B cell (primary cell): ENCODE measurements around the gene ZNF830. TPM values are rescaled to one million over a fixed set of nuclear protein-coding genes. Genes with fewer than 3 reads are reported as not detected.

ENCODE experiments used
- ATAC-seq: fragments of 200-7000 bp; cut with Tn5 transposase; one replicate; pipeline ENCODE4 v1.10.0; 2021; ENCODE audit warnings: low read depth, mild to moderate bottlenecking, moderate number of reproducible peaks, moderate library complexity
- CTCF ChIA-PET: fragments of 350-600 bp; sonication (Branson Sonifier 250); formaldehyde crosslinking; loops from one replicate; lab custom pipeline; 2021; ENCODE audit warnings: antibody characterized with exemption, inconsistent platforms; lab: Charles Lee
- POLR2A ChIA-PET: fragments of 350-600 bp; sonication (Branson Sonifier 250); formaldehyde crosslinking; loops from one replicate; lab custom pipeline; 2021; ENCODE audit warnings: antibody characterized with exemption; lab: Charles Lee
- DNase-seq: peaks from one replicate; pipeline ENCODE4 v3.0.0; 2013
- H2AFZ ChIP-seq: 2 replicates; pipeline ENCODE4 v1.6.1; 2012; ENCODE audit warnings: mild to moderate bottlenecking, low read depth, low read length; ENCODE audit not compliant: insufficient read depth, poor library complexity, severe bottlenecking
- H3K27ac ChIP-seq, 2 donors: 1 replicate in 1 of 2; 2 replicates in 1 of 2; pipeline ENCODE4 v1.5.1; 2012 to 2013; ENCODE audit warnings: low read length in 2 of 2, mild to moderate bottlenecking in 2 of 2, moderate library complexity in 1 of 2
- H3K27me3 ChIP-seq, 4 experiments: fragments of 200-600 bp in 1 of 4; sonication (generic) in 1 of 4; replicated peaks in 1 of 4; 1 replicate in 2 of 4; 2 replicates in 2 of 4; pipeline versions ENCODE4 v1.6.1 to v1.7.0; 2013 to 2016; ENCODE audit warnings: low read length in 3 of 4, mild to moderate bottlenecking in 2 of 4, mixed read lengths in 1 of 4, moderate library complexity in 1 of 4; ENCODE audit not compliant: insufficient read depth in 4 of 4, control insufficient read depth in 3 of 4; ENCODE audit errors: control extremely low read depth in 1 of 4
- H3K36me3 ChIP-seq, 2 experiments: replicated peaks in 1 of 2; 1 replicate in 1 of 2; 2 replicates in 1 of 2; pipeline versions ENCODE4 v1.6.1 to v1.7.1; 2013; ENCODE audit warnings: low read length in 1 of 2; ENCODE audit not compliant: insufficient read depth in 2 of 2, control insufficient read depth in 1 of 2; ENCODE audit errors: control extremely low read depth in 1 of 2, extremely low read depth in 1 of 2
- H3K4me1 ChIP-seq, 2 donors: fragments of 200-600 bp in 1 of 2; sonication (generic) in 1 of 2; 1 replicate in 1 of 2; 2 replicates in 1 of 2; pipeline versions ENCODE4 v1.5.1 to v1.6.1; 2013 to 2017; ENCODE audit warnings: low read length in 2 of 2; ENCODE audit not compliant: control insufficient read depth in 2 of 2, insufficient read depth in 2 of 2
- H3K4me2 ChIP-seq: replicated peaks from 2 replicates; pipeline ENCODE3; 2012; ENCODE audit warnings: mild to moderate bottlenecking, low read depth, low read length; ENCODE audit not compliant: poor library complexity, severe bottlenecking
- H3K4me3 ChIP-seq, 5 experiments: fragments of 200-600 bp in 1 of 5; sonication (generic) in 1 of 5; 1 replicate in 3 of 5; 2 replicates in 2 of 5; pipeline versions ENCODE4 v1.5.1 to v1.7.0; 2011 to 2016; ENCODE audit warnings: low read length in 4 of 5, mild to moderate bottlenecking in 4 of 5, low read depth in 2 of 5, control low read depth in 1 of 5, moderate library complexity in 1 of 5; ENCODE audit not compliant: insufficient read depth in 1 of 5; ENCODE audit errors: control extremely low read depth in 1 of 5, extremely low read depth in 1 of 5
- H3K79me2 ChIP-seq: fragments of 200-600 bp; sonication (generic); one replicate; pipeline ENCODE4 v1.6.0; 2016; ENCODE audit warnings: low read length; ENCODE audit not compliant: control insufficient read depth, insufficient read depth
- H3K9ac ChIP-seq: fragments of 200-600 bp; sonication (generic); 2 replicates; pipeline ENCODE4 v1.6.1; 2017; ENCODE audit warnings: mild to moderate bottlenecking, low read length, moderate library complexity
- H3K9me3 ChIP-seq, 3 donors: one replicate each; pipeline versions ENCODE4 v1.6.1 to v1.7.1; 2013; ENCODE audit warnings: low read length in 2 of 3; ENCODE audit not compliant: control insufficient read depth in 2 of 3, insufficient read depth in 1 of 3; ENCODE audit errors: control extremely low read depth in 1 of 3
- H4K20me1 ChIP-seq: 2 replicates; pipeline ENCODE4 v1.6.0; 2012; ENCODE audit warnings: mild to moderate bottlenecking, low read length; ENCODE audit not compliant: insufficient read depth, control insufficient read depth, poor library complexity, severe bottlenecking
- H3K27ac Mint-ChIP-seq: one replicate; pipeline ENCODE4 v1.8.0; 2021; ENCODE audit warnings: mixed read lengths
- H3K27me3 Mint-ChIP-seq: one replicate; pipeline ENCODE4 v1.8.0; 2021; ENCODE audit warnings: mixed read lengths
- H3K4me1 Mint-ChIP-seq: one replicate; pipeline ENCODE4 v1.8.0; 2021; ENCODE audit warnings: mixed read lengths
- H3K4me3 Mint-ChIP-seq: one replicate; pipeline ENCODE4 v1.8.0; 2021; ENCODE audit warnings: mixed read lengths
- H3K9me3 Mint-ChIP-seq: one replicate; pipeline ENCODE4 v1.8.0; 2022; ENCODE audit warnings: mixed read lengths; ENCODE audit not compliant: insufficient read depth
- CTCF ChIP-seq: fragments of 200-600 bp; IDR thresholded peaks from one replicate; pipeline ENCODE4 v1.8.0; 2022; ENCODE audit warnings: antibody characterized with exemption, mild to moderate bottlenecking
- EZH2 ChIP-seq: IDR thresholded peaks from 2 replicates; pipeline ENCODE4 v1.6.1; 2012; ENCODE audit warnings: borderline replicate concordance, low read depth, mild to moderate bottlenecking, moderate library complexity, low read length; ENCODE audit not compliant: insufficient read depth, poor library complexity, severe bottlenecking
- WGBS: methylation state at CpG from one replicate; pipeline ENCODE4 v1.1.5; 2013; ENCODE audit warnings: missing lambda C conversion rate; ENCODE audit not compliant: insufficient coverage; 5-methylcytosine and 5-hydroxymethylcytosine counted together
- intact Hi-C: fragments of 100-400 bp; cut with micrococcal nuclease; formaldehyde crosslinking; loops from one replicate; pipeline ENCODE4 v1.10.0; 2022
- polyA plus RNA-seq: library from polyadenylated mRNA; depleted of rRNA; stranded (reverse); fragments of >200 nt; gene quantifications from 2 replicates; pipeline ENCODE4 v1.2.3, GENCODE V29; 2012
- total RNA-seq, 2 donors: library from RNA; stranded (reverse); fragments of 120-200 nt in 1 of 2; gene quantifications; 1 replicate in 1 of 2; 2 replicates in 1 of 2; pipeline versions ENCODE4 v1.2.3 to v1.2.4, GENCODE V29; 2013 to 2022

ZNF830 gene
- total and polyA plus RNA-seq, 2 donors (not counting 1 experiment from before 2014, with no cell fraction given), result 9.3 to 44.6 TPM

DNA sequence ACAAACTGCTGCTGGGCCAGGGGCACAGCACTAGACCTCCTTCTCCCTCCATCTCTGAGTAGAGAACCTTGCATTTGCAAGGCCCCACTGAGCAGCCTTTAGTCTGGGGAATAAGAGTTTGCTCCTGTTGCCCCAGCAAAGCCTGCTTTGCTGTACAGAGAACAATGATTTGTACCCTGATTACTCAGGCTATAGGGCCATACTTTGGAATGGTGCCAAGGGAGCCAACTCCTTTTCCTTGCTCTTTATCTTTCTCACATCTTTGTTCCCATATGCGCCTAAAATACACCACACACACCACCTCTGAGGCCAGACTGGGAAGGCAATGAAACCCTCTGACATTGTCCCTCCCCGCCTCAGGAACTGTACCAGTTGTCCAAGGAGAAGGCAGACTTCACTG lies 40.2 kb downstream of the ZNF830 start:
- Histone ChIP-seq H4K20me1 (no peaks in the 10 kb centered on the region), H3K4me3 (no peak overlapping the region), H3K27me3 (no peaks in the 10 kb centered on the region), H3K9ac (no peak overlapping the region), H3K9me3 (no peaks in the 10 kb centered on the region), H3K27ac (no peak overlapping the region), H3K4me2 (no peak overlapping the region), H3K36me3 (peaks cover 0 to 21% of the 10 kb centered on the region in 2 experiments), H3K4me1 (no peaks in the 10 kb centered on the region), H3K79me2 (no peaks in the 10 kb centered on the region), H2AFZ (no peak overlapping the region)
- no peak for TF ChIP-seq CTCF
- no peak for TF ChIP-seq EZH2
- no peak overlapping the region for H3K27ac Mint-ChIP-seq
- intact Hi-C loops, result no loop called here
- no peak for DNase-seq
- ATAC-seq, result no peak
- peaks cover 3% of the 10 kb centered on the region for H3K4me1 Mint-ChIP-seq
- H3K27me3 Mint-ChIP-seq, result no peaks in the 10 kb centered on the region
- no peak overlapping the region for H3K4me3 Mint-ChIP-seq
- ChIA-PET POLR2A (no interaction called here), CTCF (interaction anchor here (0.9 to 6.9 kb wide), 4 partner anchors 64 to 119 kb away, joined by 3 to 70 read pairs (median 29); partner anchors contain the start of genes FNDC8 and RAD51D)
- H3K9me3 Mint-ChIP-seq, result no peaks in the 10 kb centered on the region
- 100% methylated on average over 1 of the region's 2 CpGs for WGBS

DNA sequence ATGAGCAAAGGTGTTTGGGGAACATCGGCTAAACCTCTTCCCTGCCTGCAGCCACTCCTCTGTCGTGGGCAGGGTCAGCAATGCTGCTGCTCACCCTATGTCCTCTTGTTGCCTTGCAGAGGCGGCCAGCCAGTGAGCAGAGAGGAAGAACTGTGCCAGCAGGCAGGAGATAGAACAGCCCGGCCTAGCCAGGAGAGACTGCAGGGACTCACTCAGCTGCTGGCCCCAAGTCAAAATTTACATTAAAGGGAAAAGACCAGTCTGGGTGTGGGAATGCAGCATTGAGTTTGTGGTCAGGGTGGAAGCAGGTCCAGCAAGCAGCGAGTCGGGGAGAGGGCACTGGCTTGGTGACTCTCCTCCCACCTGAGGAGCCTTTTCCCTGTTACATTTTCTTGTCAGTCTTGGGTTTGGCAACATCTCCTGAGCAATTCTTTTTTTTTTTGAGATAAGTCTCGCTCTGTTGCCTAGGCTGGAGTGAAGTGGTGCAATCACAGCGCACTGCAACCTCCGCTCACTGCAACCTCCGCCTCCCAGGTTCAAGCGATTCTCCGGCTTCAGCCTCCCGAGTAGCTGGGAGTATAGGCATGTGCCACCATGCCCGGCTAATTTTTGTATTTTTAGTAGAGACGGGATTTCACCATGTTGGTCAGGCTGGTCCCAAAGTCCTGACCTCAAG lies 41.7 kb downstream of the ZNF830 start:
- Histone ChIP-seq H2AFZ (no peak overlapping the region), H3K4me3 (no peak overlapping the region), H3K79me2 (no peaks in the 10 kb centered on the region), H3K9ac (no peak overlapping the region), H3K27ac (no peak overlapping the region), H3K36me3 (peaks cover 0 to 21% of the 10 kb centered on the region in 2 experiments), H3K4me1 (no peaks in the 10 kb centered on the region), H4K20me1 (no peaks in the 10 kb centered on the region), H3K4me2 (no peak overlapping the region), H3K9me3 (no peaks in the 10 kb centered on the region), H3K27me3 (no peaks in the 10 kb centered on the region)
- Mint-ChIP-seq H3K9me3 (no peaks in the 10 kb centered on the region), H3K27ac (no peak overlapping the region), H3K27me3 (no peaks in the 10 kb centered on the region), H3K4me1 (peaks cover 3% of the 10 kb centered on the region), H3K4me3 (no peak overlapping the region)
- DNase-seq (no peak), ATAC-seq (no peak)
- intact Hi-C loops, result no loop called here
- ChIA-PET POLR2A (no interaction called here), CTCF (interaction anchor here (5.2 to 6.9 kb wide), 2 partner anchors 88 to 118 kb away, joined by 54 to 70 read pairs; partner anchors contain the start of genes FNDC8 and RAD51D)
- TF ChIP-seq EZH2, result no peak
- no peak for TF ChIP-seq CTCF
- 96% methylated on average over 13 of the region's 15 CpGs for WGBS
